Activated CD4-positive, alpha-beta T cell treated with anti-CD3 and anti-CD28 coated beads for 36 hours (primary cell): ENCODE results near the gene CKMT1B. TPM values are rescaled to one million over a fixed set of nuclear protein-coding genes. Genes with fewer than 3 reads are reported as not detected.
"Not testable (repeated sequence)": the region's sequence is repeated elsewhere in the genome, so short reads cannot be mapped to it uniquely, and the experiment has no call there.

Experiments used
- ATAC-seq: fragments of 200-7000 bp; cut with Tn5 transposase; one replicate; pipeline ENCODE4 v1.10.0; 2021; ENCODE audit warnings: mild to moderate bottlenecking, moderate library complexity
- CTCF ChIA-PET: fragments of 350-600 bp; sonication (Branson Sonifier 250); formaldehyde crosslinking; loops from one replicate; lab custom pipeline; 2021; ENCODE audit warnings: antibody characterized with exemption; lab: Charles Lee
- POLR2A ChIA-PET: fragments of 350-600 bp; sonication (Branson Sonifier 250); formaldehyde crosslinking; loops from one replicate; lab custom pipeline; 2021; ENCODE audit warnings: antibody characterized with exemption, inconsistent platforms; lab: Charles Lee
- DNase-seq: peaks from one replicate; pipeline ENCODE4 v3.0.0-alpha.2; 2020
- H3K27ac Mint-ChIP-seq: one replicate; pipeline ENCODE4 v1.8.0; 2021; ENCODE audit warnings: mixed read lengths
- H3K27me3 Mint-ChIP-seq: one replicate; pipeline ENCODE4 v1.8.0; 2021; ENCODE audit warnings: mixed read lengths
- H3K36me3 Mint-ChIP-seq: one replicate; pipeline ENCODE4 v1.8.0; 2021; ENCODE audit warnings: low read depth, mixed read lengths
- H3K4me1 Mint-ChIP-seq: one replicate; pipeline ENCODE4 v1.8.0; 2021; ENCODE audit warnings: mixed read lengths
- H3K4me3 Mint-ChIP-seq: one replicate; pipeline ENCODE4 v1.8.0; 2021; ENCODE audit warnings: mild to moderate bottlenecking, moderate library complexity, mixed read lengths
- H3K9me3 Mint-ChIP-seq: one replicate; pipeline ENCODE4 v1.8.0; 2021; ENCODE audit warnings: low read depth, mixed read lengths
- intact Hi-C, 2 experiments: fragments of 100-400 bp; cut with DNase I in 1 of 2; cut with micrococcal nuclease in 1 of 2; formaldehyde crosslinking; loops; one replicate each; pipeline versions ENCODE4 v1.14.2 to v1.15.1; 2022 to 2024; cut with DNase I, micrococcal nuclease
- total RNA-seq, 2 experiments: library from RNA; stranded (reverse); gene quantifications; one replicate each; pipeline ENCODE4 v1.2.3, GENCODE V29; 2021

Gene CKMT1B
- under 1 TPM in 1 of 2 experiments, not detected in 1; 0.25 TPM for total RNA-seq

- H3K4me1 Mint-ChIP-seq, DNase-seq, H3K36me3 Mint-ChIP-seq, intact Hi-C loops, H3K27ac Mint-ChIP-seq, POLR2A ChIA-PET, CTCF ChIA-PET, H3K9me3 Mint-ChIP-seq, H3K4me3 Mint-ChIP-seq: not testable (repeated sequence)
- ATAC-seq: peak; percentile 34
- peaks cover 10% of the 10 kb centered on the region for H3K27me3 Mint-ChIP-seq
Observed at GRCh38 chr15:43593328-43594190, at the start of gene CKMT1B. TSS of gene CKMT1B (plus strand) at chr15:43594027. CDS start at chr15:43594219, 192 bp downstream.

GRCh38 chr15:43544266-43544665 is 49.6 kb upstream of the CKMT1B start:
- H3K4me3 Mint-ChIP-seq: no peak overlapping the region
- CTCF ChIA-PET: no interaction called here

GRCh38 chr15:43545426-43545825 is 48.4 kb upstream of the CKMT1B start:
- H3K9me3 Mint-ChIP-seq: no peaks in the 10 kb centered on the region
- ATAC-seq: no peak
- H3K27me3 Mint-ChIP-seq: no peaks in the 10 kb centered on the region
- peaks cover 7% of the 10 kb centered on the region for H3K36me3 Mint-ChIP-seq
- ChIA-PET CTCF (no interaction called here), POLR2A (no interaction called here)
- H3K27ac Mint-ChIP-seq: no peak overlapping the region
- intact Hi-C loops: no loop called here
- no peak for DNase-seq
- no peak overlapping the region for H3K4me3 Mint-ChIP-seq
- H3K4me1 Mint-ChIP-seq: peaks cover 4% of the 10 kb centered on the region

More at GRCh38 chr15:43544266-43544665, 49.6 kb upstream of the CKMT1B start:
- DNase-seq: no peak
- H3K9me3 Mint-ChIP-seq: no peaks in the 10 kb centered on the region
- H3K27ac Mint-ChIP-seq: no peak overlapping the region
- ATAC-seq: no peak
- intact Hi-C loops: no loop called here
- POLR2A ChIA-PET: no interaction called here
- H3K27me3 Mint-ChIP-seq: no peaks in the 10 kb centered on the region
- peaks cover 7% of the 10 kb centered on the region for H3K36me3 Mint-ChIP-seq
- peaks cover 4% of the 10 kb centered on the region for H3K4me1 Mint-ChIP-seq

- intact Hi-C loops: no loop called here
- Mint-ChIP-seq H3K9me3 (no peaks in the 10 kb centered on the region), H3K4me1 (no peaks in the 10 kb centered on the region), H3K27ac (no peak overlapping the region), H3K36me3 (peaks cover 10% of the 10 kb centered on the region), H3K27me3 (no peaks in the 10 kb centered on the region), H3K4me3 (no peak overlapping the region)
- no peak for DNase-seq
- no peak for ATAC-seq
- ChIA-PET CTCF (no interaction called here), POLR2A (interaction anchor here (0.7 kb wide), 1 partner anchor 27 kb away, joined by 5 read pairs; no protein-coding TSS in a partner anchor)
Observed at GRCh38 chr15:43547539-43547938, 46.3 kb upstream of the CKMT1B start.

GRCh38 chr15:43550527-43551363 is 43.1 kb upstream of the CKMT1B start:
- Mint-ChIP-seq H3K27me3 (no peaks in the 10 kb centered on the region), H3K9me3 (no peaks in the 10 kb centered on the region), H3K4me3 (no peak overlapping the region), H3K4me1 (no peaks in the 10 kb centered on the region), H3K27ac (no peak overlapping the region), H3K36me3 (peaks cover 11% of the 10 kb centered on the region)
- ChIA-PET CTCF (no interaction called here), POLR2A (no interaction called here)
- DNase-seq: no peak
- intact Hi-C loops: no loop called here
- no peak for ATAC-seq

GRCh38 chr15:43552256-43552655 is 41.6 kb upstream of the CKMT1B start:
- peaks cover 13% of the 10 kb centered on the region for H3K36me3 Mint-ChIP-seq
- no peaks in the 10 kb centered on the region for H3K4me1 Mint-ChIP-seq
- no peak overlapping the region for H3K27ac Mint-ChIP-seq
- no peaks in the 10 kb centered on the region for H3K9me3 Mint-ChIP-seq
- intact Hi-C loops: no loop called here
- ChIA-PET CTCF (interaction anchor here (0.8 kb wide), 1 partner anchor 24 kb away, joined by 3 read pairs; no protein-coding TSS in a partner anchor), POLR2A (no interaction called here)
- no peak overlapping the region for H3K4me3 Mint-ChIP-seq
- H3K27me3 Mint-ChIP-seq: no peaks in the 10 kb centered on the region
- ATAC-seq (no peak), DNase-seq (no peak)

GRCh38 chr15:43552986-43553385 is 40.8 kb upstream of the CKMT1B start:
- ChIA-PET CTCF (no interaction called here), POLR2A (no interaction called here)
- no peak overlapping the region for H3K27ac Mint-ChIP-seq
- ATAC-seq: no peak
- H3K4me1 Mint-ChIP-seq: no peaks in the 10 kb centered on the region
- H3K36me3 Mint-ChIP-seq: peaks cover 10% of the 10 kb centered on the region
- H3K9me3 Mint-ChIP-seq: no peaks in the 10 kb centered on the region
- no peak for DNase-seq
- H3K4me3 Mint-ChIP-seq: no peak overlapping the region
- intact Hi-C loops: no loop called here
- H3K27me3 Mint-ChIP-seq: no peaks in the 10 kb centered on the region

GRCh38 chr15:43562753-43563152 is 31.1 kb upstream of the CKMT1B start:
- H3K36me3 Mint-ChIP-seq, DNase-seq, H3K4me3 Mint-ChIP-seq, H3K27me3 Mint-ChIP-seq, CTCF ChIA-PET, intact Hi-C loops, POLR2A ChIA-PET, H3K9me3 Mint-ChIP-seq, ATAC-seq, H3K27ac Mint-ChIP-seq, H3K4me1 Mint-ChIP-seq: not testable (repeated sequence)

GRCh38 chr15:43563793-43564192 is 30.0 kb upstream of the CKMT1B start:
- CTCF ChIA-PET, H3K27me3 Mint-ChIP-seq: not testable (repeated sequence)

GRCh38 chr15:43566615-43567014 is 27.2 kb upstream of the CKMT1B start:
- H3K27ac Mint-ChIP-seq, H3K9me3 Mint-ChIP-seq, DNase-seq, ATAC-seq, POLR2A ChIA-PET, H3K4me1 Mint-ChIP-seq, intact Hi-C loops, H3K4me3 Mint-ChIP-seq, H3K36me3 Mint-ChIP-seq, H3K27me3 Mint-ChIP-seq, CTCF ChIA-PET: not testable (repeated sequence)

More at GRCh38 chr15:43563793-43564192, 30.0 kb upstream of the CKMT1B start:
- H3K27ac Mint-ChIP-seq, H3K4me3 Mint-ChIP-seq, POLR2A ChIA-PET, H3K9me3 Mint-ChIP-seq, H3K36me3 Mint-ChIP-seq, intact Hi-C loops, DNase-seq, H3K4me1 Mint-ChIP-seq, ATAC-seq: not testable (repeated sequence)

GRCh38 chr15:43574607-43575006 is 19.2 kb upstream of the CKMT1B start:
- H3K27ac Mint-ChIP-seq, H3K4me3 Mint-ChIP-seq, CTCF ChIA-PET, H3K9me3 Mint-ChIP-seq, H3K36me3 Mint-ChIP-seq, DNase-seq, H3K4me1 Mint-ChIP-seq, intact Hi-C loops, H3K27me3 Mint-ChIP-seq, POLR2A ChIA-PET: not testable (repeated sequence)
- ATAC-seq: peak; percentile 81
